H1 (cell line): ENCODE measurements around the gene SH2D5. TPM values are rescaled to one million over a fixed set of nuclear protein-coding genes. Genes with fewer than 3 reads are reported as not detected.
"Not testable (repeated sequence)": the region's sequence is repeated elsewhere in the genome, so short reads cannot be mapped to it uniquely, and the experiment has no call there.

Experiments
- CTCF ChIA-PET: fragments of 300-600 bp; sonication (Branson Sonifier 250); formaldehyde crosslinking; loops from one replicate; lab custom pipeline; 2021; ENCODE audit not compliant: partially characterized antibody; lab: Charles Lee
- POLR2A ChIA-PET: fragments of 300-600 bp; sonication (Branson Sonifier 250); formaldehyde crosslinking; loops from one replicate; lab custom pipeline; 2021; ENCODE audit warnings: inconsistent platforms; ENCODE audit not compliant: partially characterized antibody; lab: Charles Lee
- DNase-seq, 2 experiments: peaks; one replicate each; pipeline versions ENCODE4 v3.0.0 to v3.0.0-alpha.2; 2010 to 2022; ENCODE audit warnings: low spot score in 2 of 2, low read depth in 1 of 2, mixed read lengths in 1 of 2
- FAIRE-seq: peaks from 2 replicates; lab custom pipeline; 2011; peaks lifted over from hg19 to GRCh38; lab: Jason Lieb, UNC
- H2AFZ ChIP-seq: 2 replicates; pipeline ENCODE4 v1.8.1; 2012; ENCODE audit warnings: low read length, inconsistent platforms
- H2AK5ac ChIP-seq: 2 replicates; pipeline ENCODE4 v1.6.1; 2013; ENCODE audit warnings: low read depth, low read length
- H2BK120ac ChIP-seq: replicated peaks from 2 replicates; pipeline ENCODE3; 2013; ENCODE audit warnings: low read depth, low read length, inconsistent platforms
- H2BK12ac ChIP-seq: 2 replicates; pipeline ENCODE4 v1.6.1; 2013; ENCODE audit warnings: low read depth, low read length
- H2BK15ac ChIP-seq: 2 replicates; pipeline ENCODE4 v1.6.1; 2013; ENCODE audit warnings: low read length
- H2BK20ac ChIP-seq: 2 replicates; pipeline ENCODE4 v1.6.1; 2013; ENCODE audit warnings: low read length
- H2BK5ac ChIP-seq: 2 replicates; pipeline ENCODE4 v1.6.1; 2013; ENCODE audit warnings: low read depth, low read length
- H3K14ac ChIP-seq: 2 replicates; pipeline ENCODE4 v1.6.1; 2013; ENCODE audit warnings: inconsistent platforms; ENCODE audit not compliant: insufficient read length
- H3K18ac ChIP-seq: 2 replicates; pipeline ENCODE4 v1.6.1; 2013; ENCODE audit warnings: low read length; ENCODE audit errors: extremely low read depth
- H3K23ac ChIP-seq: 2 replicates; pipeline ENCODE4 v1.6.1; 2013; ENCODE audit warnings: inconsistent platforms; ENCODE audit not compliant: insufficient read length
- H3K23me2 ChIP-seq: 2 replicates; pipeline ENCODE4 v1.6.1; 2013; ENCODE audit warnings: low read depth, low read length
- H3K27ac ChIP-seq: 2 replicates; pipeline ENCODE4 v1.6.1; 2011; ENCODE audit warnings: low read depth, low read length, inconsistent platforms
- H3K27me3 ChIP-seq, 4 experiments: replicated peaks in 1 of 4; 1 replicate in 1 of 4; 2 replicates in 3 of 4; pipeline versions ENCODE4 v1.6.1 to v1.8.1; 2011 to 2013; ENCODE audit warnings: low read length in 3 of 4, mild to moderate bottlenecking in 3 of 4, inconsistent platforms in 2 of 4, mixed read lengths in 2 of 4, moderate library complexity in 1 of 4; ENCODE audit not compliant: control insufficient read depth in 3 of 4, insufficient read depth in 3 of 4; ENCODE audit errors: extremely low read depth in 1 of 4
- H3K36me3 ChIP-seq, 4 experiments: 2 replicates each; pipeline versions ENCODE4 v1.6.1 to v1.8.1; 2011 to 2013; ENCODE audit warnings: mild to moderate bottlenecking in 4 of 4, low read length in 3 of 4, moderate library complexity in 2 of 4, control low read depth in 1 of 4, inconsistent platforms in 1 of 4; ENCODE audit not compliant: insufficient read depth in 4 of 4, control insufficient read depth in 2 of 4
- H3K4ac ChIP-seq: replicated peaks from 2 replicates; pipeline ENCODE3; 2013; ENCODE audit warnings: low read length, low read depth, mixed read lengths, inconsistent platforms; ENCODE audit not compliant: insufficient read length
- H3K4me1 ChIP-seq, 4 experiments: replicated peaks in 1 of 4; 1 replicate in 1 of 4; 2 replicates in 3 of 4; pipeline versions ENCODE4 v1.6.1 to v1.8.1; 2011 to 2013; ENCODE audit warnings: low read length in 3 of 4, inconsistent platforms in 2 of 4, mixed read lengths in 1 of 4; ENCODE audit not compliant: insufficient read depth in 4 of 4, control insufficient read depth in 3 of 4
- H3K4me2 ChIP-seq, 2 experiments: 2 replicates each; pipeline versions ENCODE4 v1.6.1 to v1.8.1; 2011 to 2013; ENCODE audit warnings: low read depth in 2 of 2, low read length in 2 of 2, control low read depth in 1 of 2, inconsistent platforms in 1 of 2, mild to moderate bottlenecking in 1 of 2; ENCODE audit not compliant: insufficient read depth in 1 of 2
- H3K4me3 ChIP-seq, 4 experiments: fragments of 200-600, 300-600 bp in 1 of 4; sonication (generic), shearing (Covaris generic), sonication (Bioruptor Twin) in 1 of 4; 2 replicates each; pipeline versions ENCODE4 v1.5.1 to v1.8.1; 2011 to 2016; ENCODE audit warnings: low read length in 4 of 4, low read depth in 3 of 4, control low read depth in 2 of 4, inconsistent platforms in 2 of 4, mild to moderate bottlenecking in 2 of 4, mixed read lengths in 1 of 4, moderate library complexity in 1 of 4; ENCODE audit not compliant: insufficient read depth in 2 of 4; ENCODE audit errors: extremely low read depth in 1 of 4
- H3K56ac ChIP-seq: replicated peaks from 2 replicates; pipeline ENCODE3; 2013; ENCODE audit warnings: low read depth, mild to moderate bottlenecking, mixed read lengths, low read length, inconsistent platforms; ENCODE audit not compliant: insufficient read length
- H3K79me1 ChIP-seq: 2 replicates; pipeline ENCODE4 v1.6.1; 2013; ENCODE audit warnings: low read depth, low read length, control low read depth
- H3K79me2 ChIP-seq, 2 experiments: 2 replicates each; pipeline versions ENCODE4 v1.6.1 to v1.8.1; 2012 to 2013; ENCODE audit warnings: low read length in 2 of 2, mild to moderate bottlenecking in 2 of 2, inconsistent platforms in 1 of 2; ENCODE audit not compliant: insufficient read depth in 2 of 2, control insufficient read depth in 1 of 2
- H3K9ac ChIP-seq, 4 experiments: replicated peaks in 1 of 4; 1 replicate in 1 of 4; 2 replicates in 3 of 4; pipeline versions ENCODE4 v1.6.1 to v1.8.1; 2011 to 2013; ENCODE audit warnings: low read depth in 3 of 4, low read length in 3 of 4, control low read depth in 2 of 4, mild to moderate bottlenecking in 2 of 4, moderate library complexity in 2 of 4, inconsistent platforms in 1 of 4; ENCODE audit errors: extremely low read depth in 1 of 4
- H3K9me3 ChIP-seq, 2 experiments: 2 replicates each; pipeline versions ENCODE4 v1.6.1 to v1.8.1; 2012 to 2013; ENCODE audit warnings: mild to moderate bottlenecking in 2 of 2, moderate library complexity in 2 of 2, control low read depth in 1 of 2, inconsistent platforms in 1 of 2, low read depth in 1 of 2, low read length in 1 of 2, mixed read lengths in 1 of 2; ENCODE audit not compliant: insufficient read depth in 2 of 2
- H4K20me1 ChIP-seq, 2 experiments: replicated peaks in 1 of 2; 2 replicates each; pipeline versions ENCODE3 to v1.8.1; 2011 to 2013; ENCODE audit warnings: inconsistent platforms in 2 of 2, low read length in 2 of 2, mild to moderate bottlenecking in 1 of 2; ENCODE audit not compliant: insufficient read depth in 2 of 2, control insufficient read depth in 1 of 2
- H4K5ac ChIP-seq: 2 replicates; pipeline ENCODE4 v1.6.1; 2013; ENCODE audit warnings: low read length, low read depth, mixed read lengths, inconsistent platforms; ENCODE audit not compliant: insufficient read length
- H4K8ac ChIP-seq: 2 replicates; pipeline ENCODE4 v1.8.0; 2013; ENCODE audit warnings: mild to moderate bottlenecking, moderate library complexity, low read length, inconsistent platforms; ENCODE audit not compliant: insufficient read depth; ENCODE audit errors: extremely low read depth
- H4K91ac ChIP-seq: replicated peaks from 2 replicates; pipeline ENCODE3; 2013; ENCODE audit warnings: low read length, mixed read lengths, inconsistent platforms; ENCODE audit not compliant: insufficient read length
- KDM5A ChIP-seq: fragments of 200-600 bp; IDR thresholded peaks from 2 replicates; pipeline ENCODE4 v1.7.1; 2012; ENCODE audit warnings: mild to moderate bottlenecking, low read length, inconsistent platforms, mixed read lengths
- WGBS, 2 experiments: shearing (Covaris generic) in 1 of 2; methylation state at CpG; one replicate each; pipeline versions ENCODE4 v1.1.6 to v1.1.7; 2013 to 2015; ENCODE audit warnings: low lambda C conversion rate in 2 of 2, mixed read lengths in 2 of 2, inconsistent platforms in 1 of 2, low coverage in 1 of 2, missing lambda C conversion rate in 1 of 2; ENCODE audit not compliant: insufficient replicate concordance in 2 of 2, insufficient coverage in 1 of 2, insufficient read length in 1 of 2; ENCODE audit errors: extremely low coverage in 1 of 2, missing lambda C conversion rate in 1 of 2; 5-methylcytosine and 5-hydroxymethylcytosine counted together
- polyA plus RNA-seq, 7 experiments: library from polyadenylated mRNA; depleted of rRNA in 3 of 7; stranded (reverse) in 5 of 7; unstranded in 2 of 7; fragments of >200 nt in 5 of 7; fragments of 200-250 nt in 2 of 7; gene quantifications; 1 replicate in 5 of 7; 2 replicates in 1 of 7; 4 replicates in 1 of 7; pipeline versions ENCODE4 v1.2.1 to v1.2.3, GENCODE V29; 2011 to 2013; ENCODE audit warnings: missing spikeins in 2 of 7, mixed read lengths in 2 of 7
- total RNA-seq: library from RNA; stranded (reverse); fragmentation: NEBNext Ultra II Directional; extraction: Animal tissue kit (Norgen Biotek cat#: 25700); gene quantifications from 2 replicates; pipeline ENCODE4 v1.2.1, GENCODE V29; 2021

The SH2D5 gene
- total and polyA plus RNA-seq, 2 of the 8 experiments (the other 6 are each of a cell fraction or from before 2014, with no cell fraction given): 13.2 to 18.4 TPM

GRCh38 chr1:20719261-20719660, 13.2 kb downstream of the SH2D5 start (continued):
- no peak for TF ChIP-seq KDM5A

DNA sequence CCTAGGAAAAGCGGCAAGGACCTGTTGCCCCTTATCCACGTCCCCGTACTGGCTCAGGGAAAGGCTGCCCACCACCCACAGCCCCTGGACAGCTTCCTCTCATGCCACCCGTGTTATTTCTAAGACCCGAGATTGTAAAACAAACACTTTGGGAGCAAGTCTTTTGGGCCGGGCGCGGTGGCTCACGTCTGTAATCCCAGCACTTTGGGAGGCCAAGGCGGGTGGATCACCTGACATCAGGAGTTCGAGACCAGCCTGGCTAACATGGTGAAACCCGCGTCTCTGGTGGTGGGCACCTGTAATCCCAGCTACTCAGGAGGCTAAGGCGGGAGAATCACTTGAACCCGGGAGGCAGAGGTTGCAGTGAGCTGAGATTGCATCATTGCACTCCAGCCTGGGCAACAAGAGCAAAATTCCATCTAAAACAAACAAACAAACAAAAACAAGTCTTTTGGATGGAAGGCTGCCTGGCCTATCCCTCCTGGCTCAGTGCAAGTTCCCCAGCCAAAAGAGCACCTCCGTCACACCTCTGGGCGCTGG, 14.1 kb downstream of the SH2D5 start:
- not testable (repeated sequence) for H2BK15ac ChIP-seq, H4K5ac ChIP-seq, H3K14ac ChIP-seq, H2BK5ac ChIP-seq, H3K18ac ChIP-seq, H3K9ac ChIP-seq, H3K79me2 ChIP-seq, H3K4me1 ChIP-seq, H3K9me3 ChIP-seq, H2BK120ac ChIP-seq, FAIRE-seq, DNase-seq, H3K27ac ChIP-seq, H2BK12ac ChIP-seq, H4K91ac ChIP-seq, H3K56ac ChIP-seq, H4K20me1 ChIP-seq, H2BK20ac ChIP-seq, H3K23ac ChIP-seq, H3K79me1 ChIP-seq, H3K4ac ChIP-seq, H2AK5ac ChIP-seq, H3K23me2 ChIP-seq, H3K36me3 ChIP-seq
- ChIA-PET POLR2A (interaction anchor here (1.5 to 7.8 kb wide), 3 partner anchors 12 to 68 kb away, joined by 3 to 68 read pairs (median 15); partner anchors contain the start of genes HP1BP3 and SH2D5), CTCF (interaction anchor here (0.9 to 3.3 kb wide), 5 partner anchors 10 to 193 kb away, joined by 3 to 23 read pairs (median 14); partner anchors contain the start of gene SH2D5)
- peak overlapping the region; percentile 53 to 72 for H3K4me2 ChIP-seq
- H2AFZ ChIP-seq: 0 out of 2 replicates have a peak overlapping the region, but pooled peaks have one; percentile 6
- H3K27me3 ChIP-seq: peaks cover 0 to 22% (median 10%) of the 10 kb centered on the region in 4 experiments; a peak in 6 of 7 replicates
- 76% methylated on average over 15 of the region's 17 CpGs; no CpG with 5 or more reads in 1 of the 2 experiments for WGBS, 2 experiments
- H3K4me3 ChIP-seq: peak overlapping the region; percentile 28 to 69 (median 56)
- peak overlapping the region; percentile 68 for H4K8ac ChIP-seq
